Measurements from ENCODE around the gene PGGT1B. TPM values are rescaled to one million over a fixed set of nuclear protein-coding genes. Genes with fewer than 3 reads are reported as not detected.
A peak's percentile ranks its signal among the peaks of the same experiment; 100 is the strongest.

The PGGT1B gene
- total RNA-seq, 3 donors from 2014 or later = 48.1 to 49.2 (median 49.2) TPM

GRCh38 chr5:115181757-115182156, 80.9 kb downstream of the PGGT1B start:
- H3K27me3 Mint-ChIP-seq (ENCODE audit: low read depth) = peaks cover 68% of the 10 kb centered on the region
- H3K36me3 Mint-ChIP-seq (ENCODE audit: insufficient read depth) = no peaks in the 10 kb centered on the region
- ATAC-seq (no peak), DNase-seq (no peak)
- peaks cover 9% of the 10 kb centered on the region for H3K4me1 Mint-ChIP-seq (ENCODE audit: low read depth)
- no peak overlapping the region for H3K4me3 Mint-ChIP-seq
- no peaks in the 10 kb centered on the region for H3K9me3 Mint-ChIP-seq

- H3K27me3 Mint-ChIP-seq (ENCODE audit: low read depth) = peaks cover 70% of the 10 kb centered on the region
- ATAC-seq (peak; percentile 66 to 72), DNase-seq (no peak)
- no peaks in the 10 kb centered on the region for H3K36me3 Mint-ChIP-seq (ENCODE audit: insufficient read depth)
- peak overlapping the region; percentile 78 for H3K4me3 Mint-ChIP-seq
- H3K4me1 Mint-ChIP-seq (ENCODE audit: low read depth) = peaks cover 9% of the 10 kb centered on the region
- no peaks in the 10 kb centered on the region for H3K9me3 Mint-ChIP-seq
Measured at GRCh38 chr5:115180165-115180709, 82.4 kb downstream of the PGGT1B start.

- peak; percentile 39 to 42 for ATAC-seq
- peak overlapping the region; percentile 78 for H3K4me3 Mint-ChIP-seq
- no peaks in the 10 kb centered on the region for H3K36me3 Mint-ChIP-seq (ENCODE audit: insufficient read depth)
- no peaks in the 10 kb centered on the region for H3K9me3 Mint-ChIP-seq
- peaks cover 70% of the 10 kb centered on the region for H3K27me3 Mint-ChIP-seq (ENCODE audit: low read depth)
- H3K4me1 Mint-ChIP-seq (ENCODE audit: low read depth) = peaks cover 6% of the 10 kb centered on the region
- no peak for DNase-seq
Measured at GRCh38 chr5:115179394-115180164, 83.1 kb downstream of the PGGT1B start.

GRCh38 chr5:115179030-115179393, 83.7 kb downstream of the PGGT1B start:
- Mint-ChIP-seq H3K4me1 (ENCODE audit: low read depth) (peaks cover 6% of the 10 kb centered on the region), H3K27me3 (ENCODE audit: low read depth) (peaks cover 70% of the 10 kb centered on the region), H3K36me3 (ENCODE audit: insufficient read depth) (no peaks in the 10 kb centered on the region), H3K9me3 (no peaks in the 10 kb centered on the region), H3K4me3 (no peak overlapping the region)
- ATAC-seq (peak in 1 of 2 donors; percentile 20), DNase-seq (no peak)

GRCh38 chr5:115170929-115171510, 91.7 kb downstream of the PGGT1B start:
- H3K4me1 Mint-ChIP-seq (ENCODE audit: low read depth) = peaks cover 10% of the 10 kb centered on the region
- H3K4me3 Mint-ChIP-seq = peak overlapping the region; percentile 68
- peaks cover 3% of the 10 kb centered on the region for H3K36me3 Mint-ChIP-seq (ENCODE audit: insufficient read depth)
- peaks cover 10% of the 10 kb centered on the region for H3K9me3 Mint-ChIP-seq
- DNase-seq = no peak
- H3K27me3 Mint-ChIP-seq (ENCODE audit: low read depth) = peaks cover 67% of the 10 kb centered on the region
- no peak for ATAC-seq

- DNase-seq (no peak), ATAC-seq (peak; percentile 58 to 68)
- peak overlapping the region; percentile 79 for H3K4me3 Mint-ChIP-seq
- H3K9me3 Mint-ChIP-seq = peaks cover 10% of the 10 kb centered on the region
- H3K27me3 Mint-ChIP-seq (ENCODE audit: low read depth) = peaks cover 70% of the 10 kb centered on the region
- peaks cover 3% of the 10 kb centered on the region for H3K36me3 Mint-ChIP-seq (ENCODE audit: insufficient read depth)
- H3K4me1 Mint-ChIP-seq (ENCODE audit: low read depth) = peaks cover 10% of the 10 kb centered on the region
Measured at GRCh38 chr5:115170134-115170928, 92.3 kb downstream of the PGGT1B start.

- Mint-ChIP-seq H3K4me1 (ENCODE audit: low read depth) (peaks cover 10% of the 10 kb centered on the region), H3K27me3 (ENCODE audit: low read depth) (peaks cover 69% of the 10 kb centered on the region), H3K36me3 (ENCODE audit: insufficient read depth) (peaks cover 3% of the 10 kb centered on the region), H3K4me3 (peak within 1 kb of the TSS; percentile 79), H3K9me3 (peaks cover 10% of the 10 kb centered on the region)
- peak; percentile 87 for DNase-seq
- ATAC-seq = peak; percentile 95 to 96
Measured at GRCh38 chr5:115169487-115170133, 93.1 kb downstream of the PGGT1B start, which contains the start of gene TRIM36. TRIM36 (minus strand) TSS chr5:115169908; CDS start chr5:115169634, 274 bp downstream.

GRCh38 chr5:115168829-115169486, 93.7 kb downstream of the PGGT1B start:
- H3K4me3 Mint-ChIP-seq = peak overlapping the region; percentile 79
- DNase-seq = no peak
- H3K4me1 Mint-ChIP-seq (ENCODE audit: low read depth) = peaks cover 10% of the 10 kb centered on the region
- H3K27me3 Mint-ChIP-seq (ENCODE audit: low read depth) = peaks cover 68% of the 10 kb centered on the region
- H3K36me3 Mint-ChIP-seq (ENCODE audit: insufficient read depth) = peaks cover 3% of the 10 kb centered on the region
- ATAC-seq = no peak
- peaks cover 10% of the 10 kb centered on the region for H3K9me3 Mint-ChIP-seq

- no peak for ATAC-seq
- DNase-seq = no peak
- H3K36me3 Mint-ChIP-seq (ENCODE audit: insufficient read depth) = peaks cover 3% of the 10 kb centered on the region
- H3K4me1 Mint-ChIP-seq (ENCODE audit: low read depth) = peaks cover 10% of the 10 kb centered on the region
- H3K27me3 Mint-ChIP-seq (ENCODE audit: low read depth) = peaks cover 64% of the 10 kb centered on the region
- no peak overlapping the region for H3K4me3 Mint-ChIP-seq
- H3K9me3 Mint-ChIP-seq = peaks cover 10% of the 10 kb centered on the region
Measured at GRCh38 chr5:115166744-115167393, 95.8 kb downstream of the PGGT1B start.

GRCh38 chr5:115165790-115166189, 96.9 kb downstream of the PGGT1B start:
- Mint-ChIP-seq H3K4me3 (no peak overlapping the region), H3K27me3 (ENCODE audit: low read depth) (peaks cover 58% of the 10 kb centered on the region), H3K9me3 (peaks cover 10% of the 10 kb centered on the region), H3K4me1 (ENCODE audit: low read depth) (peaks cover 6% of the 10 kb centered on the region), H3K36me3 (ENCODE audit: insufficient read depth) (peaks cover 3% of the 10 kb centered on the region)
- ATAC-seq = no peak
- no peak for DNase-seq

GRCh38 chr5:115160975-115161475, 101.7 kb downstream of the PGGT1B start:
- ATAC-seq (no peak), DNase-seq (no peak)
- Mint-ChIP-seq H3K4me3 (no peak overlapping the region), H3K36me3 (ENCODE audit: insufficient read depth) (no peaks in the 10 kb centered on the region), H3K27me3 (ENCODE audit: low read depth) (peaks cover 42% of the 10 kb centered on the region), H3K9me3 (no peaks in the 10 kb centered on the region), H3K4me1 (ENCODE audit: low read depth) (no peaks in the 10 kb centered on the region)

All from activated T-cell treated with anti-CD3 and anti-CD28 coated beads, Interleukin-2, amount 50 U/mL, for 4 hours (primary cell).